Mesenchymal stem cell (in vitro differentiated cells and primary cell): Measurements from ENCODE around the gene MYRF.

Experiments
- DNase-seq: peaks from one replicate; pipeline ENCODE4 v3.0.0-alpha.2; 2013
- H2AFZ ChIP-seq: one replicate; pipeline ENCODE4 v1.6.1; 2013; ENCODE audit warnings: low read depth, mild to moderate bottlenecking, control low read depth, inconsistent platforms, low read length, moderate library complexity
- H2AK5ac ChIP-seq: 2 replicates; pipeline ENCODE4 v1.6.1; 2013; ENCODE audit warnings: low read length, moderate library complexity, mild to moderate bottlenecking, inconsistent platforms; ENCODE audit not compliant: severe bottlenecking
- H2BK120ac ChIP-seq: one replicate; pipeline ENCODE4 v1.6.1; 2013; ENCODE audit warnings: low read depth, mild to moderate bottlenecking, inconsistent platforms, low read length, moderate library complexity
- H2BK12ac ChIP-seq, 2 experiments: one replicate each; pipeline ENCODE4 v1.6.1; 2013; ENCODE audit warnings: inconsistent platforms in 2 of 2, low read length in 2 of 2, mild to moderate bottlenecking in 2 of 2, moderate library complexity in 2 of 2, control low read depth in 1 of 2
- H2BK15ac ChIP-seq: one replicate; pipeline ENCODE4 v1.6.1; 2013; ENCODE audit warnings: mild to moderate bottlenecking, low read depth, inconsistent platforms; ENCODE audit not compliant: poor library complexity, severe bottlenecking
- H2BK5ac ChIP-seq: 2 replicates; pipeline ENCODE4 v1.6.1; 2013; ENCODE audit warnings: low read depth, mild to moderate bottlenecking, low read length, control low read depth, inconsistent platforms; ENCODE audit not compliant: poor library complexity, severe bottlenecking
- H3K14ac ChIP-seq, 2 experiments: one replicate each; pipeline ENCODE4 v1.6.1; 2013; ENCODE audit warnings: inconsistent platforms in 2 of 2, low read length in 2 of 2, control low read depth in 1 of 2, mild to moderate bottlenecking in 1 of 2, moderate library complexity in 1 of 2
- H3K18ac ChIP-seq, 2 experiments: one replicate each; pipeline ENCODE4 v1.6.1; 2013; ENCODE audit warnings: inconsistent platforms in 2 of 2, low read length in 2 of 2, control low read depth in 1 of 2, low read depth in 1 of 2, mild to moderate bottlenecking in 1 of 2
- H3K23ac ChIP-seq, 2 experiments: one replicate each; pipeline ENCODE4 v1.6.1; 2013; ENCODE audit warnings: inconsistent platforms in 2 of 2, low read length in 2 of 2, mild to moderate bottlenecking in 2 of 2, moderate library complexity in 2 of 2, control low read depth in 1 of 2
- H3K27ac ChIP-seq: 2 replicates; pipeline ENCODE4 v1.5.1; 2013; ENCODE audit warnings: mild to moderate bottlenecking, moderate library complexity, low read length, control low read depth, inconsistent platforms; ENCODE audit not compliant: poor library complexity, severe bottlenecking
- H3K27me3 ChIP-seq, 2 experiments: 2 replicates each; pipeline versions ENCODE4 v1.6.1 to v1.7.0; 2013; ENCODE audit warnings: low read length in 2 of 2, mild to moderate bottlenecking in 2 of 2, moderate library complexity in 2 of 2, control low read depth in 1 of 2, inconsistent platforms in 1 of 2; ENCODE audit not compliant: control insufficient read depth in 1 of 2, insufficient read depth in 1 of 2
- H3K36me3 ChIP-seq, 2 experiments: 2 replicates each; pipeline versions ENCODE4 v1.6.1 to v1.7.0; 2013; ENCODE audit warnings: low read length in 2 of 2, control low read depth in 1 of 2, inconsistent platforms in 1 of 2, low read depth in 1 of 2, mild to moderate bottlenecking in 1 of 2; ENCODE audit not compliant: insufficient read depth in 2 of 2, control insufficient read depth in 1 of 2
- H3K4ac ChIP-seq, 2 experiments: one replicate each; pipeline ENCODE4 v1.6.1; 2013; ENCODE audit warnings: inconsistent platforms in 2 of 2, low read length in 2 of 2, mild to moderate bottlenecking in 2 of 2, moderate library complexity in 2 of 2, control low read depth in 1 of 2, low read depth in 1 of 2
- H3K4me1 ChIP-seq: 2 replicates; pipeline ENCODE4 v1.6.1; 2013; ENCODE audit warnings: low read depth, low read length, control low read depth; ENCODE audit not compliant: control insufficient read depth, insufficient read depth
- H3K4me2 ChIP-seq: 2 replicates; pipeline ENCODE4 v1.6.1; 2013; ENCODE audit warnings: low read length, mild to moderate bottlenecking, inconsistent platforms; ENCODE audit not compliant: poor library complexity, severe bottlenecking
- H3K4me3 ChIP-seq, 2 experiments: 2 replicates each; pipeline versions ENCODE4 v1.5.1 to v1.7.0; 2013; ENCODE audit warnings: low read length in 2 of 2, mild to moderate bottlenecking in 2 of 2, control low read depth in 1 of 2, low read depth in 1 of 2; ENCODE audit not compliant: insufficient read depth in 1 of 2
- H3K79me1 ChIP-seq: replicated peaks from 2 replicates; pipeline ENCODE4 v1.6.1; 2013; ENCODE audit warnings: mild to moderate bottlenecking, control low read depth, low read length, inconsistent platforms; ENCODE audit not compliant: poor library complexity, severe bottlenecking
- H3K9ac ChIP-seq: 2 replicates; pipeline ENCODE4 v1.7.0; 2013; ENCODE audit warnings: mild to moderate bottlenecking, low read length, moderate library complexity
- H3K9me3 ChIP-seq: 2 replicates; pipeline ENCODE4 v1.7.0; 2013; ENCODE audit warnings: mild to moderate bottlenecking, low read length; ENCODE audit not compliant: control insufficient read depth
- H4K8ac ChIP-seq: one replicate; pipeline ENCODE4 v1.6.1; 2013; ENCODE audit warnings: inconsistent platforms, mild to moderate bottlenecking, low read length, moderate library complexity
- H4K91ac ChIP-seq: one replicate; pipeline ENCODE4 v1.6.1; 2013; ENCODE audit warnings: mild to moderate bottlenecking, low read length, inconsistent platforms
- WGBS: methylation state at CpG from one replicate; pipeline ENCODE4 v1.1.7; 2013; ENCODE audit warnings: mixed read lengths; 5-methylcytosine and 5-hydroxymethylcytosine counted together

The MYRF gene

GRCh38 chr11:61757213-61757862, 4.9 kb downstream of the MYRF start:
- H3K4me2 ChIP-seq, result no peak overlapping the region
- peaks cover 0 to 46% of the 10 kb centered on the region in 2 experiments for H3K27me3 ChIP-seq
- H2AK5ac ChIP-seq, result peak overlapping the region; percentile 96
- peak overlapping the region in 1 of 2 experiments; percentile 56 for H3K14ac ChIP-seq
- no peak overlapping the region for H2AFZ ChIP-seq
- H3K4me1 ChIP-seq, result peaks cover 69% of the 10 kb centered on the region
- H2BK12ac ChIP-seq, result peak overlapping the region in 1 of 2 experiments; percentile 46
- H3K36me3 ChIP-seq, result peaks cover 0 to 12% of the 10 kb centered on the region in 2 experiments
- peak overlapping the region in 1 of 2 experiments; percentile 53 for H3K4ac ChIP-seq
- no peak for DNase-seq
- no peak overlapping the region for H2BK120ac ChIP-seq
- H3K23ac ChIP-seq, result no peak overlapping the region
- H2BK15ac ChIP-seq, result peak overlapping the region; percentile 15
- H3K18ac ChIP-seq, result peak overlapping the region in 1 of 2 experiments; percentile 37
- no peak overlapping the region for H3K9ac ChIP-seq
- H3K9me3 ChIP-seq, result no peaks in the 10 kb centered on the region
- no peak overlapping the region for H3K27ac ChIP-seq
- H2BK5ac ChIP-seq, result no peak overlapping the region
- H4K91ac ChIP-seq, result peak overlapping the region; percentile 36
- WGBS, result 96% methylated on average over 15 of the region's 15 CpGs
- H4K8ac ChIP-seq, result peak overlapping the region; percentile 73
- H3K79me1 ChIP-seq, result peaks cover 36% of the 10 kb centered on the region
- H3K4me3 ChIP-seq, result no peak overlapping the region

- no peaks in the 10 kb centered on the region for H3K9me3 ChIP-seq
- H2BK120ac ChIP-seq, result no peak overlapping the region
- peaks cover 29% of the 10 kb centered on the region for H3K79me1 ChIP-seq
- no peak overlapping the region for H2AK5ac ChIP-seq
- no peak overlapping the region for H2BK15ac ChIP-seq
- no peak overlapping the region for H3K4ac ChIP-seq
- DNase-seq, result no peak
- H4K8ac ChIP-seq, result no peak overlapping the region
- no peak overlapping the region for H3K4me3 ChIP-seq
- H3K27ac ChIP-seq, result no peak overlapping the region
- H2AFZ ChIP-seq, result no peak overlapping the region
- H2BK5ac ChIP-seq, result no peak overlapping the region
- peaks cover 70% of the 10 kb centered on the region for H3K4me1 ChIP-seq
- peaks cover 0 to 15% of the 10 kb centered on the region in 2 experiments for H3K36me3 ChIP-seq
- peaks cover 0 to 58% of the 10 kb centered on the region in 2 experiments for H3K27me3 ChIP-seq
- H3K9ac ChIP-seq, result no peak overlapping the region
- no peak overlapping the region for H4K91ac ChIP-seq
- H3K23ac ChIP-seq, result no peak overlapping the region
- no peak overlapping the region for H3K4me2 ChIP-seq
- H3K18ac ChIP-seq, result no peak overlapping the region
- no peak overlapping the region for H2BK12ac ChIP-seq
- 88% methylated on average over 13 of the region's 13 CpGs for WGBS
- no peak overlapping the region for H3K14ac ChIP-seq
Measured at GRCh38 chr11:61760946-61761345, 8.5 kb downstream of the MYRF start.

DNA sequence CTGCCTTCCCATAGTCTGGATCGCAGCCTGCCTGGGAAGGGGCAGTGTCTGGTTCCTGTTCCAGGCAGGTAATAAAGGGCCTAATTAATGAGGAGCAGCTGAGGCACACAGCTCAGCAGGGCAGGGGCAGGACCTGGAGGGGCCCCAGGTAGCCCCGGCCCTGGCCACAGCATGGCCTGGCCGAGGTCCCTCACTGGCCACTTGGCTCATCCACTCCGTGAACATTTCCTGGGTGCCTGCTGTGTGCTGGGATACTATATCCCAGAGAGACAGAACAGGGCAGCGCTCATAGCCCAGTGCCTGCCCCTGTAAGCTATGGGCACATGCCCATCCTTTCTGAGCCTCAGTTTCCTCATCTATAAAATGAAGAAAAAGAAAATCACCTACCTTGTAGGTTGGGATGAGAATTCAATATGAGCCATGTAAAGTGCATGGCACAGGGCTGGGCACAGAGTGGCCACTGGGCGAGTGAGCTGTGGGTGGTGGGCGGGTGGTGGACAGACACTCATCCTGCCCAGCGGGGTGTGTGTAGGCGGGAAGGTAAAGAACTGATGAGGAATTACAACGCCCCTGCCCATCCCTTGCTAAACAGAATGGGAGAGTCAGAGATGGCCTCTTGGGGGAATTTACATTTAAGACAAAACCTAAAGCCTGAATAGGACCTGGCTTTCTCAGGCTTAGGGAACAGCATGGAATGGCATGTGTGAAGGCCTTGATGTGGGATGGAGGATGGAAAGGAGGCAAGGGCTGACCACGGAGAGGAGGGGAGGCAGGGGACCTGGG, 9.2 kb downstream of the MYRF start:
- Histone ChIP-seq H3K4ac (no peak overlapping the region), H2AFZ (no peak overlapping the region), H2AK5ac (no peak overlapping the region), H3K36me3 (peaks cover 0 to 15% of the 10 kb centered on the region in 2 experiments), H4K91ac (no peak overlapping the region), H3K4me1 (peaks cover 70% of the 10 kb centered on the region), H2BK120ac (no peak overlapping the region), H2BK15ac (no peak overlapping the region), H3K9ac (no peak overlapping the region), H3K18ac (no peak overlapping the region), H3K27ac (no peak overlapping the region), H3K79me1 (peaks cover 24% of the 10 kb centered on the region), H3K4me2 (no peak overlapping the region), H3K9me3 (no peaks in the 10 kb centered on the region), H3K4me3 (no peak overlapping the region), H2BK12ac (no peak overlapping the region), H3K14ac (no peak overlapping the region), H3K23ac (no peak overlapping the region), H2BK5ac (no peak overlapping the region), H3K27me3 (peaks cover 0 to 58% of the 10 kb centered on the region in 2 experiments), H4K8ac (no peak overlapping the region)
- 86% methylated on average over 11 of the region's 11 CpGs for WGBS
- no peak for DNase-seq

DNA sequence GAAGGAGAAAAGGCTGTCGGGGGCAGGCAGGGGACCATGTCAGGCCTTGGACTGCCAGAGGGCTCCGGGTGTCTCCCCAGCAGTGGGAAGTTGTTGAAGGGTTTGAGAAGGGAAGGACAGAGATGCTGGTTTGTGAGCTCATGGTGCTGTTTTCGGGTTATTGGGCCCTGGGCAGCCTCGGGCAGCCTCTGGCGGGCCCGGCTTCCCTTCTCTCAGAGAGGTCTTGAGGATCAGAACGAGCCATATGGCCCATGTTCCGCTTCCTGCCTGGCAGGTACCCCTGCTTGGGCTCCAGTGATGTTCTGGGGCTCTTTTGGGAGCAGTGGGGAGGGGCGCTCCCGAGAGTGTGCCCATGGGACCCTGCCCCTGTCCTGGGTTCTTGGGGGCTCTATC, 9.8 kb downstream of the MYRF start:
- WGBS, result 93% methylated on average over 9 of the region's 10 CpGs
- no peak overlapping the region for H3K14ac ChIP-seq
- no peak overlapping the region for H3K4me2 ChIP-seq

More for the DNA sequence above, 9.8 kb downstream of the MYRF start:
- Histone ChIP-seq H3K4me1 (peaks cover 70% of the 10 kb centered on the region), H3K4me3 (no peak overlapping the region), H3K36me3 (peaks cover 0 to 15% of the 10 kb centered on the region in 2 experiments), H2AK5ac (no peak overlapping the region), H3K9ac (no peak overlapping the region), H3K27me3 (peaks cover 0 to 58% of the 10 kb centered on the region in 2 experiments), H3K9me3 (no peaks in the 10 kb centered on the region), H2BK12ac (no peak overlapping the region), H2AFZ (no peak overlapping the region), H3K4ac (no peak overlapping the region), H3K79me1 (peaks cover 21% of the 10 kb centered on the region), H2BK5ac (no peak overlapping the region), H3K27ac (no peak overlapping the region), H2BK120ac (no peak overlapping the region), H3K18ac (no peak overlapping the region), H2BK15ac (no peak overlapping the region), H4K91ac (no peak overlapping the region), H3K23ac (no peak overlapping the region), H4K8ac (no peak overlapping the region)
- no peak for DNase-seq
